HEK293 (cell line): ENCODE data around the gene CD40LG.

Experiments used
- CTCF ChIA-PET: fragments of 350-600 bp; formaldehyde crosslinking; extraction: SDS; loops from one replicate; lab custom pipeline; 2021; ENCODE audit warnings: antibody characterized with exemption; lab: Yijun Ruan, JAX
- POLR2A ChIA-PET: fragments of 300-600 bp; formaldehyde crosslinking; extraction: SDS; loops from one replicate; lab custom pipeline; 2020; ENCODE audit warnings: antibody characterized with exemption, inconsistent platforms; lab: Yijun Ruan, JAX
- H3K27ac ChIP-seq: fragments of 200-500 bp; sonication (Bioruptor generic); 2 replicates; pipeline ENCODE4 v1.5.1; 2014; ENCODE audit warnings: low read depth, low read length, control low read depth, inconsistent platforms; ENCODE audit errors: extremely low read depth
- H3K36me3 ChIP-seq, 2 experiments: fragments of 200-500 bp in 1 of 2; sonication (Bioruptor generic) in 1 of 2; 1 replicate in 1 of 2; 2 replicates in 1 of 2; pipeline ENCODE4 v1.5.1; 2014 to 2017; ENCODE audit warnings: inconsistent platforms in 2 of 2, low read length in 2 of 2; ENCODE audit not compliant: control insufficient read depth in 2 of 2, insufficient read depth in 1 of 2
- H3K4me1 ChIP-seq: fragments of 200-500 bp; sonication (Bioruptor generic); 2 replicates; pipeline ENCODE4 v1.5.1; 2014; ENCODE audit warnings: mild to moderate bottlenecking, low read length, inconsistent platforms; ENCODE audit not compliant: control insufficient read depth, insufficient read depth
- H3K4me3 ChIP-seq: 2 replicates; pipeline ENCODE4 v1.5.1; 2011; ENCODE audit warnings: low read depth, mild to moderate bottlenecking, control low read depth, low read length, moderate library complexity
- H3K9me3 ChIP-seq: fragments of 200-500 bp; sonication (Bioruptor generic); 2 replicates; pipeline ENCODE4 v1.5.1; 2014; ENCODE audit warnings: low read depth, low read length, inconsistent platforms; ENCODE audit not compliant: control insufficient read depth, insufficient read depth
- SALL2 ChIP-seq: fragments of 450-650 bp; formaldehyde crosslinking; IDR thresholded peaks from 2 replicates; pipeline ENCODE4 v1.5.0; 2017; ENCODE audit warnings: missing biosample characterization, mild to moderate bottlenecking, missing genetic modification characterization, borderline replicate concordance
- SP3 ChIP-seq: fragments of 450-650 bp; formaldehyde crosslinking; IDR thresholded peaks from 2 replicates; pipeline ENCODE4 v1.5.1; 2016; ENCODE audit warnings: missing biosample characterization, missing genetic modification characterization
- ZNF157 ChIP-seq: fragments of 450-650 bp; formaldehyde crosslinking; IDR thresholded peaks from 2 replicates; pipeline ENCODE4 v1.5.1; 2016; ENCODE audit warnings: missing biosample characterization, missing genetic modification characterization
- ZNF16 ChIP-seq: fragments of 450-650 bp; formaldehyde crosslinking; IDR thresholded peaks from 2 replicates; pipeline ENCODE4 v1.5.1; 2016; ENCODE audit warnings: low read depth, missing biosample characterization, missing genetic modification characterization
- ZNF169 ChIP-seq: fragments of 450-650 bp; formaldehyde crosslinking; IDR thresholded peaks from 2 replicates; pipeline ENCODE4 v1.5.1; 2016; ENCODE audit warnings: missing biosample characterization, missing genetic modification characterization
- ZNF202 ChIP-seq: fragments of 450-650 bp; formaldehyde crosslinking; IDR thresholded peaks from 2 replicates; pipeline ENCODE4 v1.5.1; 2016; ENCODE audit warnings: missing biosample characterization, missing genetic modification characterization, borderline replicate concordance
- ZNF311 ChIP-seq: fragments of 450-650 bp; formaldehyde crosslinking; IDR thresholded peaks from 2 replicates; pipeline ENCODE4 v1.5.1; 2017; ENCODE audit warnings: missing biosample characterization, missing genetic modification characterization, borderline replicate concordance
- ZNF404 ChIP-seq: fragments of 450-650 bp; formaldehyde crosslinking; IDR thresholded peaks from 2 replicates; pipeline ENCODE4 v1.5.1; 2017; ENCODE audit warnings: missing biosample characterization, missing genetic modification characterization
- ZNF426 ChIP-seq: fragments of 450-650 bp; formaldehyde crosslinking; IDR thresholded peaks from 2 replicates; pipeline ENCODE4 v1.5.1; 2017; ENCODE audit warnings: missing biosample characterization, missing genetic modification characterization, mild to moderate bottlenecking, inconsistent platforms, moderate library complexity
- ZNF501 ChIP-seq: fragments of 450-650 bp; formaldehyde crosslinking; IDR thresholded peaks from 2 replicates; pipeline ENCODE4 v1.5.1; 2016; ENCODE audit warnings: missing biosample characterization, missing genetic modification characterization
- ZNF514 ChIP-seq: fragments of 450-650 bp; formaldehyde crosslinking; IDR thresholded peaks from 2 replicates; pipeline ENCODE4 v1.5.1; 2016; ENCODE audit warnings: missing biosample characterization, missing genetic modification characterization
- ZNF529 ChIP-seq: fragments of 450-650 bp; formaldehyde crosslinking; IDR thresholded peaks from 2 replicates; pipeline ENCODE4 v1.5.1; 2017; ENCODE audit warnings: missing genetic modification characterization, missing biosample characterization; ENCODE audit not compliant: insufficient replicate concordance
- ZNF670 ChIP-seq: fragments of 450-650 bp; formaldehyde crosslinking; IDR thresholded peaks from 2 replicates; pipeline ENCODE4 v1.5.1; 2016; ENCODE audit warnings: missing biosample characterization, missing genetic modification characterization, low read depth
- ZNF768 ChIP-seq: fragments of 450-650 bp; formaldehyde crosslinking; IDR thresholded peaks from 2 replicates; pipeline ENCODE4 v1.5.1; 2018; ENCODE audit warnings: missing biosample characterization, mild to moderate bottlenecking, missing genetic modification characterization
- ZNF792 ChIP-seq: fragments of 450-650 bp; formaldehyde crosslinking; IDR thresholded peaks from 2 replicates; pipeline ENCODE4 v1.5.1; 2016; ENCODE audit warnings: missing biosample characterization, missing genetic modification characterization
- TF ChIP-seq, protein P1 (sequence below): fragments of 450-650 bp; formaldehyde crosslinking; IDR thresholded peaks from 2 replicates; pipeline ENCODE4 v1.5.1; 2016; ENCODE audit warnings: missing biosample characterization, missing genetic modification characterization
- TF ChIP-seq, protein P2 (sequence below): fragments of 450-650 bp; formaldehyde crosslinking; IDR thresholded peaks from 2 replicates; pipeline ENCODE4 v1.5.1; 2016; ENCODE audit warnings: missing biosample characterization, missing genetic modification characterization
- TF ChIP-seq, protein P3 (sequence below): fragments of 450-650 bp; formaldehyde crosslinking; IDR thresholded peaks from 2 replicates; pipeline ENCODE4 v1.5.1; 2016; ENCODE audit warnings: missing biosample characterization, missing genetic modification characterization, low read depth
- TF ChIP-seq, protein P4 (sequence below): fragments of 450-650 bp; formaldehyde crosslinking; conservative IDR thresholded peaks from 2 replicates; pipeline ENCODE4 v1.5.1; 2016; ENCODE audit warnings: low read depth, missing biosample characterization, missing genetic modification characterization

Gene CD40LG

DNA sequence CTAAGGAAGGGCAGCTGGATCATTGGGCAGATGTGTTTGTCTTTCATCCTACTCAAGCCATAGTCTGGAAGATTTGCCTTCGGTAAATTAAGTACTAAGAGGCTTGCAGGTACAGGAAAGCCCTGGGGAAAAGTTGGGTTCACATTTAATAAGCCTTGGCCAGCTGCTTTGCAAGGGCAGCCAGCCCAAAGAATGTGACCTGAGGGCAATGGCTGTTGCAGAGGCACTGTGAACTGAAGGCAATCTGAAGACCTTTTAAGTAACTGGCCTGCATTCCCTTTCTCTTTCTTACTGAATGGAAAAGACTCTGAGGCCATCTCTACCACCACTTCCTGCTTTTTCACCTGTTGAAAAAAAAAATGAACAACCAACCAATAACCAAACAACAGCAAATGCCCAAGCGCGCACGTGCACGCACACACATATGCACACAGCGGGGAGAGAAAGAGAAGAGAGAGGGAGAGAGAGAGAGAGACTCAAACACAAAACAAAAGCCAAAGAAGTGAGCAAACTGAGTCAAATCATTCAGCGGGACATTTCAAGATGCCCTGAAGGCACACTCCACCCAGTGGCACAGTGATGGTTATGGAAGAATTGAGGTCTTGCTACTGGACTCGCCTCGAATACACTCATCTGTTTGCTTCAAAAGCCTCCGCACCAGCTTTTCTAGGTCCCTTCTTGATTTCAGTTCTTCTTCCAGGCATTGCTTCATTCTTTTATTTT is 19.6 kb downstream of the CD40LG start:
- Histone ChIP-seq H3K9me3 (peaks cover 9% of the 10 kb centered on the region; the same call in 1 of the 2 replicates), H3K4me3 (no peak overlapping the region), H3K36me3 (peaks cover 0 to 7% of the 10 kb centered on the region in 2 experiments; a peak in 1 of 3 replicates), H3K27ac (no peak overlapping the region), H3K4me1 (no peaks in the 10 kb centered on the region)
- TF ChIP-seq ZNF501 (tag by site-specific recombination) (no peak), ZNF670 (tag by site-specific recombination) (no peak), SP3 (tag by site-specific recombination) (no peak), ZNF792 (tag by site-specific recombination) (no peak), ZNF311 (tag by site-specific recombination) (no peak), ZNF426 (tag by site-specific recombination) (no peak), ZNF16 (tag by site-specific recombination) (no peak), ZNF202 (no peak), ZNF529 (tag by site-specific recombination) (no peak), ZNF514 (tag by site-specific recombination) (no peak), ZNF157 (no peak), SALL2 (tag by site-specific recombination) (no peak), ZNF768 (tag by site-specific recombination) (no peak)
- TF ChIP-seq, protein P1, sequence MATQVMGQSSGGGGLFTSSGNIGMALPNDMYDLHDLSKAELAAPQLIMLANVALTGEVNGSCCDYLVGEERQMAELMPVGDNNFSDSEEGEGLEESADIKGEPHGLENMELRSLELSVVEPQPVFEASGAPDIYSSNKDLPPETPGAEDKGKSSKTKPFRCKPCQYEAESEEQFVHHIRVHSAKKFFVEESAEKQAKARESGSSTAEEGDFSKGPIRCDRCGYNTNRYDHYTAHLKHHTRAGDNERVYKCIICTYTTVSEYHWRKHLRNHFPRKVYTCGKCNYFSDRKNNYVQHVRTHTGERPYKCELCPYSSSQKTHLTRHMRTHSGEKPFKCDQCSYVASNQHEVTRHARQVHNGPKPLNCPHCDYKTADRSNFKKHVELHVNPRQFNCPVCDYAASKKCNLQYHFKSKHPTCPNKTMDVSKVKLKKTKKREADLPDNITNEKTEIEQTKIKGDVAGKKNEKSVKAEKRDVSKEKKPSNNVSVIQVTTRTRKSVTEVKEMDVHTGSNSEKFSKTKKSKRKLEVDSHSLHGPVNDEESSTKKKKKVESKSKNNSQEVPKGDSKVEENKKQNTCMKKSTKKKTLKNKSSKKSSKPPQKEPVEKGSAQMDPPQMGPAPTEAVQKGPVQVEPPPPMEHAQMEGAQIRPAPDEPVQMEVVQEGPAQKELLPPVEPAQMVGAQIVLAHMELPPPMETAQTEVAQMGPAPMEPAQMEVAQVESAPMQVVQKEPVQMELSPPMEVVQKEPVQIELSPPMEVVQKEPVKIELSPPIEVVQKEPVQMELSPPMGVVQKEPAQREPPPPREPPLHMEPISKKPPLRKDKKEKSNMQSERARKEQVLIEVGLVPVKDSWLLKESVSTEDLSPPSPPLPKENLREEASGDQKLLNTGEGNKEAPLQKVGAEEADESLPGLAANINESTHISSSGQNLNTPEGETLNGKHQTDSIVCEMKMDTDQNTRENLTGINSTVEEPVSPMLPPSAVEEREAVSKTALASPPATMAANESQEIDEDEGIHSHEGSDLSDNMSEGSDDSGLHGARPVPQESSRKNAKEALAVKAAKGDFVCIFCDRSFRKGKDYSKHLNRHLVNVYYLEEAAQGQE (tag by site-specific recombination): no peak
- TF ChIP-seq, protein P2, sequence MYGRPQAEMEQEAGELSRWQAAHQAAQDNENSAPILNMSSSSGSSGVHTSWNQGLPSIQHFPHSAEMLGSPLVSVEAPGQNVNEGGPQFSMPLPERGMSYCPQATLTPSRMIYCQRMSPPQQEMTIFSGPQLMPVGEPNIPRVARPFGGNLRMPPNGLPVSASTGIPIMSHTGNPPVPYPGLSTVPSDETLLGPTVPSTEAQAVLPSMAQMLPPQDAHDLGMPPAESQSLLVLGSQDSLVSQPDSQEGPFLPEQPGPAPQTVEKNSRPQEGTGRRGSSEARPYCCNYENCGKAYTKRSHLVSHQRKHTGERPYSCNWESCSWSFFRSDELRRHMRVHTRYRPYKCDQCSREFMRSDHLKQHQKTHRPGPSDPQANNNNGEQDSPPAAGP (tag by site-specific recombination): no peak
- TF ChIP-seq, protein P3, sequence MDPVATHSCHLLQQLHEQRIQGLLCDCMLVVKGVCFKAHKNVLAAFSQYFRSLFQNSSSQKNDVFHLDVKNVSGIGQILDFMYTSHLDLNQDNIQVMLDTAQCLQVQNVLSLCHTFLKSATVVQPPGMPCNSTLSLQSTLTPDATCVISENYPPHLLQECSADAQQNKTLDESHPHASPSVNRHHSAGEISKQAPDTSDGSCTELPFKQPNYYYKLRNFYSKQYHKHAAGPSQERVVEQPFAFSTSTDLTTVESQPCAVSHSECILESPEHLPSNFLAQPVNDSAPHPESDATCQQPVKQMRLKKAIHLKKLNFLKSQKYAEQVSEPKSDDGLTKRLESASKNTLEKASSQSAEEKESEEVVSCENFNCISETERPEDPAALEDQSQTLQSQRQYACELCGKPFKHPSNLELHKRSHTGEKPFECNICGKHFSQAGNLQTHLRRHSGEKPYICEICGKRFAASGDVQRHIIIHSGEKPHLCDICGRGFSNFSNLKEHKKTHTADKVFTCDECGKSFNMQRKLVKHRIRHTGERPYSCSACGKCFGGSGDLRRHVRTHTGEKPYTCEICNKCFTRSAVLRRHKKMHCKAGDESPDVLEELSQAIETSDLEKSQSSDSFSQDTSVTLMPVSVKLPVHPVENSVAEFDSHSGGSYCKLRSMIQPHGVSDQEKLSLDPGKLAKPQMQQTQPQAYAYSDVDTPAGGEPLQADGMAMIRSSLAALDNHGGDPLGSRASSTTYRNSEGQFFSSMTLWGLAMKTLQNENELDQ: no peak
- ChIA-PET CTCF (interaction anchor here (0.5 kb wide), 1 partner anchor 40 kb away, joined by 3 read pairs; no protein-coding TSS in a partner anchor), POLR2A (no interaction called here)

DNA sequence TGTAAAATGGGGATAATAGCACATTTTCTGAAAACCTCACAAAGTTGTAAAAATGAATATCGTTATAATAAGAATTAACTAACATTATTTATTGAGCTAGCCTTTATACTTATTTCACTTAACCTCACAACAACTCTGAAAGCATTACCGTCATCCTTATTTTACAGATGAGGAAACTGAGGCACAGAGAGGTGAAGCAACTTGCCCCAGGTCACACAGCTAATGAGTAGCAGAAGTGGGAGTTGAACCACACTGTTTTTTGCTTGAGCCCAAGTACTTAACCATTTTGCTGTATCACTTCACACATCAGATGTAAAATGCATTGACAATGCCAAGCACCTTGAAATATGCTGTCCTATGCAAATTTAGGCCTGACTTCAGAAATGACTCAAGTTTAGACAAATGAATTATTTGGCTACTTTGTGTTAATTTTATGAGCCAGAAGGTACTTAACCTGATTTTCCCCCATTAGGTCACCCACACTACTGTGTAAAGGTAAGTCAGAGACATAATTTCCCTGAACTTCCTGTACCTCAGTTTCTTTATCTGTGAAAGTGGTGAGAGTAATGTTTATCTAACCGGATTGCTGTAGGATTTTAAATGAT is 23.1 kb downstream of the CD40LG start:
- no peak overlapping the region for H3K4me3 ChIP-seq
- no peaks in the 10 kb centered on the region for H3K9me3 ChIP-seq
- peaks cover 0 to 7% of the 10 kb centered on the region in 2 experiments; a peak in 1 of 3 replicates for H3K36me3 ChIP-seq
- POLR2A ChIA-PET: no interaction called here
- H3K27ac ChIP-seq: no peak overlapping the region
- H3K4me1 ChIP-seq: no peaks in the 10 kb centered on the region
- CTCF ChIA-PET: no interaction called here
- TF ChIP-seq ZNF404 (tag by site-specific recombination): no peak
- TF ChIP-seq, protein P1 (tag by site-specific recombination): no peak
- TF ChIP-seq, protein P4, sequence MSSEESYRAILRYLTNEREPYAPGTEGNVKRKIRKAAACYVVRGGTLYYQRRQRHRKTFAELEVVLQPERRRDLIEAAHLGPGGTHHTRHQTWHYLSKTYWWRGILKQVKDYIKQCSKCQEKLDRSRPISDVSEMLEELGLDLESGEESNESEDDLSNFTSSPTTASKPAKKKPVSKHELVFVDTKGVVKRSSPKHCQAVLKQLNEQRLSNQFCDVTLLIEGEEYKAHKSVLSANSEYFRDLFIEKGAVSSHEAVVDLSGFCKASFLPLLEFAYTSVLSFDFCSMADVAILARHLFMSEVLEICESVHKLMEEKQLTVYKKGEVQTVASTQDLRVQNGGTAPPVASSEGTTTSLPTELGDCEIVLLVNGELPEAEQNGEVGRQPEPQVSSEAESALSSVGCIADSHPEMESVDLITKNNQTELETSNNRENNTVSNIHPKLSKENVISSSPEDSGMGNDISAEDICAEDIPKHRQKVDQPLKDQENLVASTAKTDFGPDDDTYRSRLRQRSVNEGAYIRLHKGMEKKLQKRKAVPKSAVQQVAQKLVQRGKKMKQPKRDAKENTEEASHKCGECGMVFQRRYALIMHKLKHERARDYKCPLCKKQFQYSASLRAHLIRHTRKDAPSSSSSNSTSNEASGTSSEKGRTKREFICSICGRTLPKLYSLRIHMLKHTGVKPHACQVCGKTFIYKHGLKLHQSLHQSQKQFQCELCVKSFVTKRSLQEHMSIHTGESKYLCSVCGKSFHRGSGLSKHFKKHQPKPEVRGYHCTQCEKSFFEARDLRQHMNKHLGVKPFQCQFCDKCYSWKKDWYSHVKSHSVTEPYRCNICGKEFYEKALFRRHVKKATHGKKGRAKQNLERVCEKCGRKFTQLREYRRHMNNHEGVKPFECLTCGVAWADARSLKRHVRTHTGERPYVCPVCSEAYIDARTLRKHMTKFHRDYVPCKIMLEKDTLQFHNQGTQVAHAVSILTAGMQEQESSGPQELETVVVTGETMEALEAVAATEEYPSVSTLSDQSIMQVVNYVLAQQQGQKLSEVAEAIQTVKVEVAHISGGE (tag by site-specific recombination): no peak
- TF ChIP-seq ZNF169 (tag by site-specific recombination): no peak
